ENCODE data around the gene TTLL8. TPM values are rescaled to one million over a fixed set of nuclear protein-coding genes. Genes with fewer than 3 reads are reported as not detected.

TTLL8 gene
- total and polyA plus RNA-seq, 2 of the 8 experiments (the other 6 are each of a cell fraction or from before 2014, with no cell fraction given) = not detected

DNA sequence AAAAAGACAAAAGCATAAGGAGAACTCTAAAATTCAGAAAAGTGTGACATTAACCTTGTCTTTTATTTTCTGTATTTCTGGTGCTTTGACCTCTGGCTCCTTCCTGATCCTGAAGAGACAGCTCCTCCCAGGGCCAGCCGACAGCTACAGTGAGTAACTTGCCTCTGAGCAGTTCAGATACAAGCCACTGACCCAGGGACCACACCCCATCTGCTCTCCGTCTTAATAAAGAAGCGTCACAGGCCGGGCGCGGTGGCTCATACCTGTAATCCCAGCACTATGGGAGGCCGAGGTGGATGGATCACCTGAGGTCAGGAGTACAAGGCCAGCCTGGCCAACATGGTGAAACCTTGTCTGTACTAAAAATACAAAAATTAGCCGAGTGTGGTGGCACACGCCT lies 20.7 kb upstream of the TTLL8 start:
- Histone ChIP-seq H3K56ac (replicated peaks; ENCODE audit: insufficient read length, low read depth, low read length) (no peak overlapping the region), H3K27ac (ENCODE audit: low read depth, low read length) (no peak overlapping the region), H3K4ac (replicated peaks; ENCODE audit: insufficient read length, low read depth, low read length) (no peak overlapping the region), H3K79me1 (ENCODE audit: low read depth, low read length) (no peaks in the 10 kb centered on the region), H2BK5ac (ENCODE audit: low read depth, low read length) (no peak overlapping the region), H3K23ac (ENCODE audit: insufficient read length) (no peak overlapping the region), H4K5ac (ENCODE audit: insufficient read length, low read depth, low read length) (no peak overlapping the region), H2AK5ac (ENCODE audit: low read depth, low read length) (no peak overlapping the region), H2BK120ac (replicated peaks; ENCODE audit: low read depth, low read length) (no peak overlapping the region), H4K8ac (ENCODE audit: extremely low read depth, insufficient read depth, low read length) (no peak overlapping the region), H3K14ac (ENCODE audit: insufficient read length) (no peak overlapping the region), H3K18ac (ENCODE audit: extremely low read depth, low read length) (no peak overlapping the region), H3K27me3 (replicated peaks in 1 of 4; ENCODE audit: control insufficient read depth in 3 of 4, extremely low read depth in 1 of 4, insufficient read depth in 3 of 4, low read length in 3 of 4) (no peaks in the 10 kb centered on the region), H3K9me3 (ENCODE audit: insufficient read depth in 2 of 2, low read depth in 1 of 2, low read length in 1 of 2) (no peaks in the 10 kb centered on the region), H3K9ac (replicated peaks in 1 of 4; ENCODE audit: extremely low read depth in 1 of 4, low read depth in 3 of 4, low read length in 3 of 4) (no peak overlapping the region), H3K79me2 (ENCODE audit: control insufficient read depth in 1 of 2, insufficient read depth in 2 of 2, low read length in 2 of 2) (no peaks in the 10 kb centered on the region), H3K4me2 (ENCODE audit: insufficient read depth in 1 of 2, low read depth in 2 of 2, low read length in 2 of 2) (no peak overlapping the region), H3K4me3 (ENCODE audit: extremely low read depth in 1 of 4, insufficient read depth in 2 of 4, low read depth in 3 of 4, low read length in 4 of 4) (no peak overlapping the region), H3K4me1 (replicated peaks in 1 of 4; ENCODE audit: control insufficient read depth in 3 of 4, insufficient read depth in 4 of 4, low read length in 3 of 4) (peaks cover 0 to 7% (median under 1%) of the 10 kb centered on the region in 4 experiments; a peak in 3 of 7 replicates), H2BK12ac (ENCODE audit: low read depth, low read length) (no peak overlapping the region), H4K91ac (replicated peaks; ENCODE audit: insufficient read length, low read length) (no peak overlapping the region), H2AFZ (ENCODE audit: low read length) (no peak overlapping the region), H2BK15ac (ENCODE audit: low read length) (no peak overlapping the region), H3K23me2 (ENCODE audit: low read depth, low read length) (no peaks in the 10 kb centered on the region), H2BK20ac (ENCODE audit: low read length) (no peak overlapping the region), H4K20me1 (replicated peaks in 1 of 2; ENCODE audit: control insufficient read depth in 1 of 2, insufficient read depth in 2 of 2, low read length in 2 of 2) (no peaks in the 10 kb centered on the region), H3K36me3 (ENCODE audit: control insufficient read depth in 2 of 4, insufficient read depth in 4 of 4, low read length in 3 of 4) (no peaks in the 10 kb centered on the region)
- ChIA-PET POLR2A (ENCODE audit: partially characterized antibody) (no interaction called here), CTCF (ENCODE audit: partially characterized antibody) (interaction anchor here (0.7 to 0.9 kb wide), 2 partner anchors 48 to 83 kb away, joined by 3 to 6 read pairs; no protein-coding TSS in a partner anchor)
- no peak for TF ChIP-seq POLR2A (IDR thresholded peaks at IDR 0.05; ENCODE audit: control extremely low read depth in 1 of 2, low read depth in 2 of 2, low read length in 2 of 2)
- no peak for TF ChIP-seq MAFK (IDR thresholded peaks at IDR 0.05; ENCODE audit: low read depth, low read length)
- no peak for TF ChIP-seq KDM1A (IDR thresholded peaks at IDR 0.05; ENCODE audit: borderline replicate concordance, low read length)
- no peak for TF ChIP-seq BRCA1 (IDR thresholded peaks at IDR 0.05; ENCODE audit: low read depth, low read length)
- TF ChIP-seq BACH1 (IDR thresholded peaks at IDR 0.05; ENCODE audit: low read length) = no peak
- TF ChIP-seq, protein P1, sequence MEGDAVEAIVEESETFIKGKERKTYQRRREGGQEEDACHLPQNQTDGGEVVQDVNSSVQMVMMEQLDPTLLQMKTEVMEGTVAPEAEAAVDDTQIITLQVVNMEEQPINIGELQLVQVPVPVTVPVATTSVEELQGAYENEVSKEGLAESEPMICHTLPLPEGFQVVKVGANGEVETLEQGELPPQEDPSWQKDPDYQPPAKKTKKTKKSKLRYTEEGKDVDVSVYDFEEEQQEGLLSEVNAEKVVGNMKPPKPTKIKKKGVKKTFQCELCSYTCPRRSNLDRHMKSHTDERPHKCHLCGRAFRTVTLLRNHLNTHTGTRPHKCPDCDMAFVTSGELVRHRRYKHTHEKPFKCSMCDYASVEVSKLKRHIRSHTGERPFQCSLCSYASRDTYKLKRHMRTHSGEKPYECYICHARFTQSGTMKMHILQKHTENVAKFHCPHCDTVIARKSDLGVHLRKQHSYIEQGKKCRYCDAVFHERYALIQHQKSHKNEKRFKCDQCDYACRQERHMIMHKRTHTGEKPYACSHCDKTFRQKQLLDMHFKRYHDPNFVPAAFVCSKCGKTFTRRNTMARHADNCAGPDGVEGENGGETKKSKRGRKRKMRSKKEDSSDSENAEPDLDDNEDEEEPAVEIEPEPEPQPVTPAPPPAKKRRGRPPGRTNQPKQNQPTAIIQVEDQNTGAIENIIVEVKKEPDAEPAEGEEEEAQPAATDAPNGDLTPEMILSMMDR (IDR thresholded peaks at IDR 0.05; ENCODE audit: control extremely low read depth in 1 of 3, insufficient read depth in 1 of 3, low read depth in 1 of 3, low read length in 3 of 3) = no peak
- no peak for DNase-seq (ENCODE audit: low read depth in 1 of 2, low spot score in 2 of 2)
- FAIRE-seq = no peak
- 87% methylated on average over 9 of the region's 9 CpGs; no CpG with 5 or more reads in 1 of the 2 experiments for WGBS, 2 experiments (ENCODE audit: extremely low coverage in 1 of 2, insufficient coverage in 1 of 2, insufficient read length in 1 of 2, insufficient replicate concordance in 2 of 2, low coverage in 1 of 2, low lambda C conversion rate in 2 of 2, missing lambda C conversion rate in 1 of 2)

All from H1 (cell line).